Keratinocyte (primary cell): Measurements from ENCODE around the gene KLLN. TPM values are rescaled to one million over a fixed set of nuclear protein-coding genes. Genes with fewer than 3 reads are reported as not detected.
"Not testable (repeated sequence)": the region's sequence is repeated elsewhere in the genome, so short reads cannot be mapped to it uniquely, and the experiment has no call there.

Experiments used
- DNase-seq: peaks from one replicate; pipeline ENCODE4 v3.0.0-alpha.2; 2011; ENCODE audit warnings: low read depth, missing footprints, low spot score
- FAIRE-seq: peaks from 2 replicates; lab custom pipeline; 2011; peaks lifted over from hg19 to GRCh38; lab: Jason Lieb, UNC
- H2AFZ ChIP-seq: 2 replicates; pipeline ENCODE4 v1.6.0; 2012; ENCODE audit warnings: low read length, control low read depth, inconsistent platforms; ENCODE audit not compliant: control insufficient read depth
- H3K27ac ChIP-seq: 2 replicates; pipeline ENCODE4 v1.5.1; 2011; ENCODE audit warnings: low read length; ENCODE audit not compliant: control insufficient read depth, insufficient read depth
- H3K27me3 ChIP-seq: 3 replicates; pipeline ENCODE4 v1.6.0; 2011; ENCODE audit warnings: low read length; ENCODE audit not compliant: control insufficient read depth, insufficient read depth; ENCODE audit errors: extremely low read depth
- H3K36me3 ChIP-seq, 2 experiments: 2 replicates in 1 of 2; 3 replicates in 1 of 2; pipeline ENCODE4 v1.5.1; 2011; ENCODE audit warnings: low read length in 2 of 2, mild to moderate bottlenecking in 1 of 2; ENCODE audit not compliant: control insufficient read depth in 2 of 2, insufficient read depth in 2 of 2; ENCODE audit errors: extremely low read depth in 1 of 2
- H3K4me1 ChIP-seq: 3 replicates; pipeline ENCODE4 v1.5.1; 2011; ENCODE audit warnings: low read length; ENCODE audit not compliant: control insufficient read depth, insufficient read depth; ENCODE audit errors: extremely low read depth
- H3K4me2 ChIP-seq: 3 replicates; pipeline ENCODE4 v1.6.0; 2011; ENCODE audit warnings: low read depth, low read length; ENCODE audit not compliant: control insufficient read depth, insufficient read depth; ENCODE audit errors: extremely low read depth
- H3K4me3 ChIP-seq, 3 experiments: fragments of 200-600 bp in 1 of 3; sonication (generic) in 1 of 3; 2 replicates in 2 of 3; 3 replicates in 1 of 3; pipeline ENCODE4 v1.5.1; 2011 to 2016; ENCODE audit warnings: low read length in 3 of 3, mild to moderate bottlenecking in 3 of 3, control low read depth in 2 of 3, inconsistent platforms in 1 of 3, low read depth in 1 of 3, mixed read lengths in 1 of 3, mixed run types in 1 of 3, moderate library complexity in 1 of 3; ENCODE audit not compliant: control insufficient read depth in 2 of 3, insufficient read depth in 2 of 3; ENCODE audit errors: extremely low read depth in 1 of 3
- H3K79me2 ChIP-seq: 2 replicates; pipeline ENCODE4 v1.6.0; 2012; ENCODE audit warnings: low read length; ENCODE audit not compliant: control insufficient read depth, insufficient read depth
- H3K9ac ChIP-seq: 3 replicates; pipeline ENCODE4 v1.6.0; 2011; ENCODE audit warnings: low read length; ENCODE audit not compliant: control insufficient read depth, insufficient read depth; ENCODE audit errors: extremely low read depth
- H3K9me1 ChIP-seq: 3 replicates; pipeline ENCODE4 v1.6.0; 2011; ENCODE audit warnings: low read length; ENCODE audit not compliant: control insufficient read depth, insufficient read depth; ENCODE audit errors: extremely low read depth
- H3K9me3 ChIP-seq: 2 replicates; pipeline ENCODE4 v1.5.1; 2012; ENCODE audit warnings: low read depth, low read length; ENCODE audit not compliant: control insufficient read depth
- H4K20me1 ChIP-seq: 3 replicates; pipeline ENCODE4 v1.6.0; 2011; ENCODE audit warnings: low read length; ENCODE audit not compliant: control insufficient read depth, insufficient read depth; ENCODE audit errors: extremely low read depth
- EZH2 ChIP-seq: IDR thresholded peaks from one replicate; pipeline ENCODE4 v1.6.1; 2012; ENCODE audit warnings: inconsistent platforms, mild to moderate bottlenecking, low read length, moderate library complexity
- dilution Hi-C: fragments of 300-500 bp; cut with MboI; formaldehyde crosslinking; loops from one replicate; pipeline ENCODE4 v1.7.0; 2020; ENCODE audit warnings: low sequenced_read_pairs; ENCODE audit not compliant: extremely low pct_ligation_motif_present
- polyA plus RNA-seq, 5 experiments: library from polyadenylated mRNA; depleted of rRNA in 3 of 5; stranded (reverse) in 3 of 5; stranded (forward) in 1 of 5; unstranded in 1 of 5; fragments of >200 nt; gene quantifications; 1 replicate in 1 of 5; 2 replicates in 3 of 5; 3 replicates in 1 of 5; pipeline versions ENCODE4 v1.2.1 to v1.2.3, GENCODE V29; 2011 to 2012; ENCODE audit warnings: missing spikeins in 2 of 5, low read depth in 1 of 5, low replicate concordance in 1 of 5
- TF ChIP-seq, protein P1 (sequence below), 3 experiments: IDR thresholded peaks in 1 of 3; conservative IDR thresholded peaks in 1 of 3; optimal IDR thresholded peaks in 1 of 3; 2 replicates in 2 of 3; 3 replicates in 1 of 3; pipeline versions ENCODE3 to v1.5.1; 2011; ENCODE audit warnings: low read length in 3 of 3, mild to moderate bottlenecking in 3 of 3, moderate library complexity in 2 of 3, control low read depth in 1 of 3, inconsistent platforms in 1 of 3; ENCODE audit not compliant: insufficient read depth in 2 of 3; ENCODE audit errors: extremely low read depth in 1 of 3

Gene KLLN
- polyA plus RNA-seq, 1 donor (not counting 4 experiments of a cell fraction or from before 2014, with no cell fraction given), result 0.16 TPM

DNA sequence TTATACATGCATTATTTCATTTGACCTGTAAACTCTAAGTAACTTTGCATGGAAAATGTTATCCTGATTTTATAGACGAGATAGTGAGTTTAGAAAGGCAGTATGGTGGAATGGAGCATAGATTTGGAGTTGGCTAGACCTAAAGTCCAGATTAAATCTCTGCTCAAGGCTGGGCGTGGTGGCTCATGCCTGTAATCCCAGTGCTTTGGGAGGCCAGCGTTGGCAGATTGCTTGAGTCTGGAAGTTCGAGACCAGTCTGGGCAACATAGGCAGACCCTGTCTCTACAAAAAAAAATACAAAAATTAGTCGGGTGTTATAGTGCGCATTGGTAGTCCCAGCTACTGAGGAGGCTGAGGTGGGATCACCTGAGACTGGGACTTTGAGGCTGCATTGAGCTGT, 9.5 kb upstream of the KLLN start:
- DNase-seq (no peak), FAIRE-seq (no peak)
- H3K9me1 ChIP-seq, result no peaks in the 10 kb centered on the region
- H3K27ac ChIP-seq, result no peak overlapping the region
- H4K20me1 ChIP-seq, result no peaks in the 10 kb centered on the region
- peaks cover 0 to 2% of the 10 kb centered on the region in 2 experiments for H3K36me3 ChIP-seq
- H3K4me3 ChIP-seq, result no peak overlapping the region
- no peaks in the 10 kb centered on the region for H3K27me3 ChIP-seq
- no peak overlapping the region for H2AFZ ChIP-seq
- no peak for TF ChIP-seq EZH2
- TF ChIP-seq, protein P1, sequence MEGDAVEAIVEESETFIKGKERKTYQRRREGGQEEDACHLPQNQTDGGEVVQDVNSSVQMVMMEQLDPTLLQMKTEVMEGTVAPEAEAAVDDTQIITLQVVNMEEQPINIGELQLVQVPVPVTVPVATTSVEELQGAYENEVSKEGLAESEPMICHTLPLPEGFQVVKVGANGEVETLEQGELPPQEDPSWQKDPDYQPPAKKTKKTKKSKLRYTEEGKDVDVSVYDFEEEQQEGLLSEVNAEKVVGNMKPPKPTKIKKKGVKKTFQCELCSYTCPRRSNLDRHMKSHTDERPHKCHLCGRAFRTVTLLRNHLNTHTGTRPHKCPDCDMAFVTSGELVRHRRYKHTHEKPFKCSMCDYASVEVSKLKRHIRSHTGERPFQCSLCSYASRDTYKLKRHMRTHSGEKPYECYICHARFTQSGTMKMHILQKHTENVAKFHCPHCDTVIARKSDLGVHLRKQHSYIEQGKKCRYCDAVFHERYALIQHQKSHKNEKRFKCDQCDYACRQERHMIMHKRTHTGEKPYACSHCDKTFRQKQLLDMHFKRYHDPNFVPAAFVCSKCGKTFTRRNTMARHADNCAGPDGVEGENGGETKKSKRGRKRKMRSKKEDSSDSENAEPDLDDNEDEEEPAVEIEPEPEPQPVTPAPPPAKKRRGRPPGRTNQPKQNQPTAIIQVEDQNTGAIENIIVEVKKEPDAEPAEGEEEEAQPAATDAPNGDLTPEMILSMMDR (optimal IDR thresholded peaks at IDR 0.05 in 1 of 3, IDR thresholded peaks at IDR 0.05 in 1 of 3, conservative IDR thresholded peaks at IDR 0.05 in 1 of 3; ENCODE audit: extremely low read depth in 1 of 3, insufficient read depth in 2 of 3, low read length in 3 of 3), result no peak
- dilution Hi-C loops, result no loop called here
- no peak overlapping the region for H3K9ac ChIP-seq
- H3K9me3 ChIP-seq, result no peaks in the 10 kb centered on the region
- peaks cover 82% of the 10 kb centered on the region for H3K79me2 ChIP-seq
- H3K4me2 ChIP-seq, result no peak overlapping the region
- H3K4me1 ChIP-seq, result peaks cover 11% of the 10 kb centered on the region

DNA sequence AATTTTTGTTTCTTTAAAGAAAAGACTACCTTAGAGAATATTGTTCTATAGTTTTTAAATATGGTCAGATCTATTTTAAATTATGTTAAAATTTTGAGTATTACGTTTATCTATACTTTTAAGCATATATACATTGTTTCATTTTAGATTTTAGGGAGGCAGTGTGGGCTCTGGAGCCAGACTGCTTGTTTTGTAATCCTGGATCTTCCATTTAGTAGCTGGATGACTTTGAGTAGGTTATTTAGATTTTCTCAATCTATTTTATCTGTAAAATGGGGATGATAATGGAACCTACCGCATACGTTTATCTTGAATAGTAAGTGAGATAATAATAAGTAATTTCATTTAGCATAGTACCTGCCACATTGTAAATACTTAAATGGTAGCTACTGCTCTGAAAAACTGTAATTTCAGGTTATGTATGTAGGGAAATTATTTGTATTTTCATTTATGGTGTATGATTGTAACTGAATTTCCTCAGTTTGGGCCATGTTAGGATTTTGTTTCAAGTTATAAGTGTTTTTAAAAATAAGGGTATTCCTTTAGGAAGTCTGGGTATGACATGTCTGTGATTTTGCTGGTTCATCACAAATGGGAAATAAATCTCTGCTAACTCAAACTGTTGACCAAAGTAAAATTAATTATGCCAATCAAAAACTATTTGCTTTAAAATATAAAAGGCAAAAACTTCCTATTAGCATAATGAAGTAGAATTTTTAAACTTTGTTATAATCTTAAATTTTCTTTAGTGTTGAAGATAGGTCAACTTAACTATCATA, 6.6 kb upstream of the KLLN start:
- Histone ChIP-seq H3K4me1 (peaks cover 11% of the 10 kb centered on the region), H3K27me3 (no peaks in the 10 kb centered on the region), H3K9ac (no peak overlapping the region), H3K36me3 (no peaks in the 10 kb centered on the region), H4K20me1 (peaks cover 6% of the 10 kb centered on the region), H3K9me3 (no peaks in the 10 kb centered on the region), H3K4me2 (no peak overlapping the region), H3K9me1 (no peaks in the 10 kb centered on the region), H3K27ac (no peak overlapping the region), H3K4me3 (no peak overlapping the region), H2AFZ (no peak overlapping the region), H3K79me2 (peaks cover 95% of the 10 kb centered on the region)
- TF ChIP-seq, protein P1 (optimal IDR thresholded peaks at IDR 0.05 in 1 of 3, IDR thresholded peaks at IDR 0.05 in 1 of 3, conservative IDR thresholded peaks at IDR 0.05 in 1 of 3; ENCODE audit: extremely low read depth in 1 of 3, insufficient read depth in 2 of 3, low read length in 3 of 3), result no peak
- no peak for TF ChIP-seq EZH2
- DNase-seq (no peak), FAIRE-seq (no peak)
- dilution Hi-C loops, result no loop called here

DNA sequence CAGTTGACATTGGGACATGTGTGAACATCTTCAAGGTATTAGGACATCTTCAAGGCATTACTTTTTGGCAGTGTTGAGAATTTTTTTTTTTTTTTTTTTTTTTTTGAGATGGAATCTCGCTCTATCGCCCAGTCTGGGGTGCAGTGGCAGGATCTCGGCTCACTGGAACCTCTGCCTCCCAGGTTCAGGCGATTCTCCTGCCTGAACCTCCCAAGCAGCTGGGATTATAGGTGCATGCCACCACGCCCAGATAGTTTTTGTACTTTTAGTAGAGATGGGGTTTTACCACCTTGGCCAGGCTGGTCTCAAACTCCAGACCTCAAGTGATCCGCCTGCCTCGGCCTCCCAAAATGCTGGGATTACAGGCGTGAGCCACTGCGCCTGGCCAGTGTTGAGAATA, 5.8 kb upstream of the KLLN start:
- Histone ChIP-seq H3K4me2 (peak overlapping the region; percentile 79), H3K4me1 (peaks cover 11% of the 10 kb centered on the region), H3K79me2 (peaks cover 95% of the 10 kb centered on the region), H3K4me3 (peak overlapping the region in 1 of 3 experiments; percentile 78)
- DNase-seq, H3K27ac ChIP-seq, H4K20me1 ChIP-seq, H3K9ac ChIP-seq, H3K9me1 ChIP-seq, H2AFZ ChIP-seq, H3K27me3 ChIP-seq, H3K9me3 ChIP-seq, H3K36me3 ChIP-seq, FAIRE-seq, dilution Hi-C loops: not testable (repeated sequence)
